ENCODE data around the gene STX4. TPM values are rescaled to one million over a fixed set of nuclear protein-coding genes. Genes with fewer than 3 reads are reported as not detected.

The STX4 gene
- polyA plus RNA-seq, 1 donor (not counting 4 experiments of a cell fraction or from before 2014, with no cell fraction given) = 43.6 TPM

- no peaks in the 10 kb centered on the region for H3K4me1 ChIP-seq (ENCODE audit: control insufficient read depth, extremely low read depth, insufficient read depth, low read length)
- H3K79me2 ChIP-seq (ENCODE audit: control insufficient read depth, insufficient read depth, low read length) = peaks cover 64% of the 10 kb centered on the region
- H3K27me3 ChIP-seq (ENCODE audit: control insufficient read depth, extremely low read depth, insufficient read depth, low read length) = no peaks in the 10 kb centered on the region
- no peak overlapping the region for H3K9ac ChIP-seq (ENCODE audit: control insufficient read depth, extremely low read depth, insufficient read depth, low read length)
- no peak overlapping the region for H3K27ac ChIP-seq (ENCODE audit: control insufficient read depth, insufficient read depth, low read length)
- dilution Hi-C loops (cut with MboI; ENCODE audit: extremely low pct_ligation_motif_present, low sequenced_read_pairs) = no loop called here
- no peak for TF ChIP-seq CTCF (optimal IDR thresholded peaks at IDR 0.05 in 1 of 3, IDR thresholded peaks at IDR 0.05 in 1 of 3, conservative IDR thresholded peaks at IDR 0.05 in 1 of 3; ENCODE audit: extremely low read depth in 1 of 3, insufficient read depth in 2 of 3, low read length in 3 of 3)
- no peak for TF ChIP-seq EZH2 (IDR thresholded peaks at IDR 0.05; ENCODE audit: low read length)
- H2AFZ ChIP-seq (ENCODE audit: control insufficient read depth, low read length) = no peak overlapping the region
- no peak overlapping the region for H3K4me2 ChIP-seq (ENCODE audit: control insufficient read depth, extremely low read depth, insufficient read depth, low read depth, low read length)
- DNase-seq (ENCODE audit: low read depth, low spot score) (no peak), FAIRE-seq (no peak)
- no peak overlapping the region for H3K4me3 ChIP-seq (ENCODE audit: control insufficient read depth in 2 of 3, extremely low read depth in 1 of 3, insufficient read depth in 2 of 3, low read depth in 1 of 3, low read length in 3 of 3)
- no peaks in the 10 kb centered on the region for H3K9me1 ChIP-seq (ENCODE audit: control insufficient read depth, extremely low read depth, insufficient read depth, low read length)
- peaks cover 21 to 30% of the 10 kb centered on the region in 2 experiments for H3K36me3 ChIP-seq (ENCODE audit: control insufficient read depth in 2 of 2, extremely low read depth in 1 of 2, insufficient read depth in 2 of 2, low read length in 2 of 2)
- no peaks in the 10 kb centered on the region for H4K20me1 ChIP-seq (ENCODE audit: control insufficient read depth, extremely low read depth, insufficient read depth, low read length)
- H3K9me3 ChIP-seq (ENCODE audit: control insufficient read depth, low read depth, low read length) = no peaks in the 10 kb centered on the region
Observed at GRCh38 chr16:31077592-31078396, 44.4 kb downstream of the STX4 start.

- no peak for TF ChIP-seq EZH2 (IDR thresholded peaks at IDR 0.05; ENCODE audit: low read length)
- TF ChIP-seq CTCF (optimal IDR thresholded peaks at IDR 0.05 in 1 of 3, IDR thresholded peaks at IDR 0.05 in 1 of 3, conservative IDR thresholded peaks at IDR 0.05 in 1 of 3; ENCODE audit: extremely low read depth in 1 of 3, insufficient read depth in 2 of 3, low read length in 3 of 3) = no peak
- FAIRE-seq (no peak), DNase-seq (ENCODE audit: low read depth, low spot score) (no peak)
- Histone ChIP-seq H3K9me1 (ENCODE audit: control insufficient read depth, extremely low read depth, insufficient read depth, low read length) (no peaks in the 10 kb centered on the region), H3K4me1 (ENCODE audit: control insufficient read depth, extremely low read depth, insufficient read depth, low read length) (no peaks in the 10 kb centered on the region), H3K9ac (ENCODE audit: control insufficient read depth, extremely low read depth, insufficient read depth, low read length) (no peak overlapping the region), H3K36me3 (ENCODE audit: control insufficient read depth in 2 of 2, extremely low read depth in 1 of 2, insufficient read depth in 2 of 2, low read length in 2 of 2) (peaks cover 21 to 30% of the 10 kb centered on the region in 2 experiments), H2AFZ (ENCODE audit: control insufficient read depth, low read length) (no peak overlapping the region), H3K27me3 (ENCODE audit: control insufficient read depth, extremely low read depth, insufficient read depth, low read length) (no peaks in the 10 kb centered on the region), H3K79me2 (ENCODE audit: control insufficient read depth, insufficient read depth, low read length) (peaks cover 60% of the 10 kb centered on the region), H3K9me3 (ENCODE audit: control insufficient read depth, low read depth, low read length) (no peaks in the 10 kb centered on the region), H3K4me2 (ENCODE audit: control insufficient read depth, extremely low read depth, insufficient read depth, low read depth, low read length) (no peak overlapping the region), H3K27ac (ENCODE audit: control insufficient read depth, insufficient read depth, low read length) (no peak overlapping the region), H4K20me1 (ENCODE audit: control insufficient read depth, extremely low read depth, insufficient read depth, low read length) (no peaks in the 10 kb centered on the region), H3K4me3 (ENCODE audit: control insufficient read depth in 2 of 3, extremely low read depth in 1 of 3, insufficient read depth in 2 of 3, low read depth in 1 of 3, low read length in 3 of 3) (no peak overlapping the region)
- dilution Hi-C loops (cut with MboI; ENCODE audit: extremely low pct_ligation_motif_present, low sequenced_read_pairs) = no loop called here
Observed at GRCh38 chr16:31078597-31079341, 45.4 kb downstream of the STX4 start.
